A549 (cell line): ENCODE measurements around the gene CSMD2.

ENCODE experiments used
- BHLHE40 ChIP-seq: IDR thresholded peaks from 2 replicates; pipeline ENCODE4 v1.6.1; 2012; ENCODE audit warnings: low read depth, low read length, inconsistent platforms
- CHD2 ChIP-seq: fragments of 150-350 bp; IDR thresholded peaks from 2 replicates; pipeline ENCODE4 v1.6.1; 2014; ENCODE audit warnings: low read length; ENCODE audit not compliant: partially characterized antibody
- MAX ChIP-seq: IDR thresholded peaks from 2 replicates; pipeline ENCODE4 v1.6.1; 2012
- POLR2A ChIP-seq: IDR thresholded peaks from 2 replicates; pipeline ENCODE4 v1.6.1; 2012; ENCODE audit warnings: mild to moderate bottlenecking, low read length
- TF ChIP-seq, protein P1 (sequence below): fragments of >200 bp; sonication (Bioruptor Twin); formaldehyde crosslinking; IDR thresholded peaks from 3 replicates; pipeline ENCODE4 v1.5.1; 2016
- TF ChIP-seq, protein P2 (sequence below): fragments of 150-350 bp; IDR thresholded peaks from 2 replicates; pipeline ENCODE4 v1.6.1; 2014; ENCODE audit warnings: low read depth, mild to moderate bottlenecking, low read length

DNA sequence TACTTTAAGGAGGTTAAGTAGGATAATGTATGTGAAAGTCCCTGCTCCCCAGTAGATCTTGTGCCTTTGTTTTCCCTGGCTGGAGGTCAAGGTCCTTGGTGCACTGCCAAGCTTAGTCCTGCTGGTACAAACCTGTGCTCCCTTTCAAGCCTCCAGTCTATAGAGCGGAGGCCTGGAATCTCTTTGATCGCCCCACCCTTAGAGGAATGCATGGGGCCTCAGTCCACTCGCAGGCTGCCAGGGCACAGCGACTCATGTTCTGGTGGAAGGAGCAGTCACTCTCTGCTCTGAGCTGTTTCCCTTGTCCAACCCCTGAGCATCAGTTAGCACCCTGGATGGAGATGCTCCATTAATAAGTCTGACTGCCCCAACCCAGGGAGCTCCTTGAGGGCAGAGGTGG is 179.4 kb downstream of the CSMD2 start:
- TF ChIP-seq, protein P1, sequence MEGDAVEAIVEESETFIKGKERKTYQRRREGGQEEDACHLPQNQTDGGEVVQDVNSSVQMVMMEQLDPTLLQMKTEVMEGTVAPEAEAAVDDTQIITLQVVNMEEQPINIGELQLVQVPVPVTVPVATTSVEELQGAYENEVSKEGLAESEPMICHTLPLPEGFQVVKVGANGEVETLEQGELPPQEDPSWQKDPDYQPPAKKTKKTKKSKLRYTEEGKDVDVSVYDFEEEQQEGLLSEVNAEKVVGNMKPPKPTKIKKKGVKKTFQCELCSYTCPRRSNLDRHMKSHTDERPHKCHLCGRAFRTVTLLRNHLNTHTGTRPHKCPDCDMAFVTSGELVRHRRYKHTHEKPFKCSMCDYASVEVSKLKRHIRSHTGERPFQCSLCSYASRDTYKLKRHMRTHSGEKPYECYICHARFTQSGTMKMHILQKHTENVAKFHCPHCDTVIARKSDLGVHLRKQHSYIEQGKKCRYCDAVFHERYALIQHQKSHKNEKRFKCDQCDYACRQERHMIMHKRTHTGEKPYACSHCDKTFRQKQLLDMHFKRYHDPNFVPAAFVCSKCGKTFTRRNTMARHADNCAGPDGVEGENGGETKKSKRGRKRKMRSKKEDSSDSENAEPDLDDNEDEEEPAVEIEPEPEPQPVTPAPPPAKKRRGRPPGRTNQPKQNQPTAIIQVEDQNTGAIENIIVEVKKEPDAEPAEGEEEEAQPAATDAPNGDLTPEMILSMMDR = no peak
- TF ChIP-seq POLR2A = no peak
- no peak for TF ChIP-seq CHD2
- TF ChIP-seq MAX = no peak
- no peak for TF ChIP-seq BHLHE40
- TF ChIP-seq, protein P2, sequence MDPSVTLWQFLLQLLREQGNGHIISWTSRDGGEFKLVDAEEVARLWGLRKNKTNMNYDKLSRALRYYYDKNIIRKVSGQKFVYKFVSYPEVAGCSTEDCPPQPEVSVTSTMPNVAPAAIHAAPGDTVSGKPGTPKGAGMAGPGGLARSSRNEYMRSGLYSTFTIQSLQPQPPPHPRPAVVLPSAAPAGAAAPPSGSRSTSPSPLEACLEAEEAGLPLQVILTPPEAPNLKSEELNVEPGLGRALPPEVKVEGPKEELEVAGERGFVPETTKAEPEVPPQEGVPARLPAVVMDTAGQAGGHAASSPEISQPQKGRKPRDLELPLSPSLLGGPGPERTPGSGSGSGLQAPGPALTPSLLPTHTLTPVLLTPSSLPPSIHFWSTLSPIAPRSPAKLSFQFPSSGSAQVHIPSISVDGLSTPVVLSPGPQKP = no peak
